Panc1 (cell line): Measurements from ENCODE around the gene SERPINE3. TPM values are rescaled to one million over a fixed set of nuclear protein-coding genes. Genes with fewer than 3 reads are reported as not detected.

Source experiments
- ATAC-seq: fragments of 200-7000 bp; cut with Tn5 transposase; 2 replicates; pipeline ENCODE4 v1.9.1; 2020; ENCODE audit warnings: mild to moderate bottlenecking, moderate library complexity
- BruUV-seq: library from RNA; stranded (reverse); fragments of 400-500 nt; replicated peaks from 2 replicates; lab custom pipeline; 2021; lab: Mats Ljungman, UMichigan
- CTCF ChIA-PET: fragments of 300-600 bp; sonication (Branson Sonifier 250); formaldehyde crosslinking; loops from one replicate; lab custom pipeline; 2022; ENCODE audit warnings: antibody characterized with exemption; lab: Charles Lee
- POLR2A ChIA-PET: fragments of 300-600 bp; sonication (Branson Sonifier 250); formaldehyde crosslinking; loops from one replicate; lab custom pipeline; 2022; ENCODE audit warnings: antibody characterized with exemption; lab: Charles Lee
- DNase-seq: peaks from one replicate; pipeline ENCODE4 v3.0.0-alpha.2; 2010; ENCODE audit warnings: low read depth, low spot score
- H3K27ac ChIP-seq: 2 replicates; pipeline ENCODE4 v1.5.1; 2011; ENCODE audit warnings: mild to moderate bottlenecking, low read length, inconsistent platforms
- H3K27me3 ChIP-seq: fragments of 200-500 bp; sonication (Bioruptor generic); 2 replicates; pipeline ENCODE4 v1.6.0; 2014; ENCODE audit warnings: low read length, inconsistent platforms; ENCODE audit not compliant: control insufficient read depth, insufficient read depth
- H3K36me3 ChIP-seq: fragments of 200-500 bp; sonication (Bioruptor generic); 2 replicates; pipeline ENCODE4 v1.5.1; 2014; ENCODE audit warnings: inconsistent platforms, mild to moderate bottlenecking, low read length, moderate library complexity; ENCODE audit not compliant: control insufficient read depth, insufficient read depth
- H3K4me1 ChIP-seq: 2 replicates; pipeline ENCODE4 v1.5.1; 2011; ENCODE audit warnings: inconsistent platforms, mild to moderate bottlenecking, low read length, moderate library complexity; ENCODE audit not compliant: control insufficient read depth, insufficient read depth
- H3K4me3 ChIP-seq, 2 experiments: 2 replicates each; pipeline ENCODE4 v1.5.1; 2011 to 2012; ENCODE audit warnings: low read depth in 2 of 2, low read length in 2 of 2, mild to moderate bottlenecking in 2 of 2, inconsistent platforms in 1 of 2, moderate library complexity in 1 of 2
- H3K9me3 ChIP-seq: fragments of 200-500 bp; sonication (Bioruptor generic); 2 replicates; pipeline ENCODE4 v1.5.1; 2014; ENCODE audit warnings: low read depth, mild to moderate bottlenecking, inconsistent platforms, low read length, moderate library complexity; ENCODE audit not compliant: control insufficient read depth, insufficient read depth
- POLR2AphosphoS5 ChIP-seq: IDR thresholded peaks from 2 replicates; pipeline ENCODE4 v1.6.1; 2012; ENCODE audit warnings: mild to moderate bottlenecking, low read depth, low read length, moderate library complexity
- SIN3A ChIP-seq: IDR thresholded peaks from 2 replicates; pipeline ENCODE4 v1.6.1; 2012; ENCODE audit warnings: low read depth, mild to moderate bottlenecking, low read length, moderate library complexity, borderline replicate concordance; ENCODE audit not compliant: insufficient read depth
- TCF7L2 ChIP-seq: IDR thresholded peaks from 2 replicates; pipeline ENCODE4 v1.6.1; 2011; ENCODE audit warnings: mild to moderate bottlenecking, low read depth, low read length, inconsistent platforms
- in situ Hi-C: cut with HindIII; loops from 2 replicates; pipeline ENCODE4 v1.10.0; 2016; ENCODE audit warnings: low sequenced_read_pairs, low pct_unique_long_range_greater_than_20kb
- intact Hi-C: fragments of 100-400 bp; cut with micrococcal nuclease; formaldehyde crosslinking; loops from one replicate; pipeline ENCODE4 v1.10.0; 2022; ENCODE audit not compliant: unreplicated experiment
- total RNA-seq: library from RNA; stranded (reverse); gene quantifications from one replicate; pipeline ENCODE4 v1.2.1, GENCODE V29; 2021; ENCODE audit not compliant: unreplicated experiment
- TF ChIP-seq, protein P1 (sequence below): fragments of 450-650 bp; IDR thresholded peaks from 2 replicates; pipeline ENCODE4 v1.5.1; 2017; ENCODE audit warnings: mild to moderate bottlenecking
- TF ChIP-seq, protein P2 (sequence below), 2 experiments: IDR thresholded peaks; 2 replicates each; pipeline ENCODE4 v1.6.1; 2011 to 2012; ENCODE audit warnings: low read depth in 2 of 2, control low read depth in 1 of 2, low read length in 1 of 2, mild to moderate bottlenecking in 1 of 2, moderate library complexity in 1 of 2; ENCODE audit not compliant: insufficient read depth in 1 of 2

SERPINE3 gene
- total RNA-seq, 1 experiment from 2014 or later: not detected

DNA sequence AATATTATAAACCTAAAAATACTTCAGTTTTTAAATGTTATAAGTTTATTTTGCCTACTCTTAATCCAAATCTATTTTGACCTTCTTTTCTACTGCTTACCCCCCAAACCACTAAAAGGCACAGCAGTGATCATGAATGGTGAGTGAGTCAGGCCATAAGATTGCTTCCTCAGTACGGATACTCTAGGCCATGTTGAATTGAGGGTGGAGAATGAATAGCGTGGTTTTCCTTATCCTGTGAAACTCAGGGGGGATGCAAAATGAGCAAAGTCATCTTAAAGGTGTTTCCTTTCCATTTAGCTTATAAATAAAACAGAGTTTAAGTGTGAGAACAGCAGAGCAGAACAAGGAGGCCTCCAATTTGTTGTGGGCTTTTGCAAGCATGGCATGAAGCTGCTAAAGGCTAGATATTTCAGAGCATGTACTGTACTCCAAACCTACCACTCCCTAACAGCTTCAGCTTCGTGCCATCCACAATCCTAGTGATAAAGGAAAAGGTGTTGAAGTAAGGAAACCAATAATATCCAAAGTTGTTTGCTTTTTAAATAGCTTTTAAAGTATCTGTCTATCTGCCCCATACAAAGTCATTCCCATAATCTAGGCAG is 25.0 kb downstream of the SERPINE3 start:
- intact Hi-C loops (no loop called here), in situ Hi-C loops (no loop called here)
- Histone ChIP-seq H3K36me3 (peaks cover 47% of the 10 kb centered on the region), H3K4me3 (no peak overlapping the region), H3K27me3 (no peaks in the 10 kb centered on the region), H3K4me1 (no peaks in the 10 kb centered on the region), H3K27ac (no peak overlapping the region), H3K9me3 (no peaks in the 10 kb centered on the region)
- ChIA-PET POLR2A (no interaction called here), CTCF (no interaction called here)
- DNase-seq: no peak
- no peak for TF ChIP-seq POLR2AphosphoS5
- TF ChIP-seq, protein P1, sequence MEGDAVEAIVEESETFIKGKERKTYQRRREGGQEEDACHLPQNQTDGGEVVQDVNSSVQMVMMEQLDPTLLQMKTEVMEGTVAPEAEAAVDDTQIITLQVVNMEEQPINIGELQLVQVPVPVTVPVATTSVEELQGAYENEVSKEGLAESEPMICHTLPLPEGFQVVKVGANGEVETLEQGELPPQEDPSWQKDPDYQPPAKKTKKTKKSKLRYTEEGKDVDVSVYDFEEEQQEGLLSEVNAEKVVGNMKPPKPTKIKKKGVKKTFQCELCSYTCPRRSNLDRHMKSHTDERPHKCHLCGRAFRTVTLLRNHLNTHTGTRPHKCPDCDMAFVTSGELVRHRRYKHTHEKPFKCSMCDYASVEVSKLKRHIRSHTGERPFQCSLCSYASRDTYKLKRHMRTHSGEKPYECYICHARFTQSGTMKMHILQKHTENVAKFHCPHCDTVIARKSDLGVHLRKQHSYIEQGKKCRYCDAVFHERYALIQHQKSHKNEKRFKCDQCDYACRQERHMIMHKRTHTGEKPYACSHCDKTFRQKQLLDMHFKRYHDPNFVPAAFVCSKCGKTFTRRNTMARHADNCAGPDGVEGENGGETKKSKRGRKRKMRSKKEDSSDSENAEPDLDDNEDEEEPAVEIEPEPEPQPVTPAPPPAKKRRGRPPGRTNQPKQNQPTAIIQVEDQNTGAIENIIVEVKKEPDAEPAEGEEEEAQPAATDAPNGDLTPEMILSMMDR: no peak
- TF ChIP-seq, protein P2, sequence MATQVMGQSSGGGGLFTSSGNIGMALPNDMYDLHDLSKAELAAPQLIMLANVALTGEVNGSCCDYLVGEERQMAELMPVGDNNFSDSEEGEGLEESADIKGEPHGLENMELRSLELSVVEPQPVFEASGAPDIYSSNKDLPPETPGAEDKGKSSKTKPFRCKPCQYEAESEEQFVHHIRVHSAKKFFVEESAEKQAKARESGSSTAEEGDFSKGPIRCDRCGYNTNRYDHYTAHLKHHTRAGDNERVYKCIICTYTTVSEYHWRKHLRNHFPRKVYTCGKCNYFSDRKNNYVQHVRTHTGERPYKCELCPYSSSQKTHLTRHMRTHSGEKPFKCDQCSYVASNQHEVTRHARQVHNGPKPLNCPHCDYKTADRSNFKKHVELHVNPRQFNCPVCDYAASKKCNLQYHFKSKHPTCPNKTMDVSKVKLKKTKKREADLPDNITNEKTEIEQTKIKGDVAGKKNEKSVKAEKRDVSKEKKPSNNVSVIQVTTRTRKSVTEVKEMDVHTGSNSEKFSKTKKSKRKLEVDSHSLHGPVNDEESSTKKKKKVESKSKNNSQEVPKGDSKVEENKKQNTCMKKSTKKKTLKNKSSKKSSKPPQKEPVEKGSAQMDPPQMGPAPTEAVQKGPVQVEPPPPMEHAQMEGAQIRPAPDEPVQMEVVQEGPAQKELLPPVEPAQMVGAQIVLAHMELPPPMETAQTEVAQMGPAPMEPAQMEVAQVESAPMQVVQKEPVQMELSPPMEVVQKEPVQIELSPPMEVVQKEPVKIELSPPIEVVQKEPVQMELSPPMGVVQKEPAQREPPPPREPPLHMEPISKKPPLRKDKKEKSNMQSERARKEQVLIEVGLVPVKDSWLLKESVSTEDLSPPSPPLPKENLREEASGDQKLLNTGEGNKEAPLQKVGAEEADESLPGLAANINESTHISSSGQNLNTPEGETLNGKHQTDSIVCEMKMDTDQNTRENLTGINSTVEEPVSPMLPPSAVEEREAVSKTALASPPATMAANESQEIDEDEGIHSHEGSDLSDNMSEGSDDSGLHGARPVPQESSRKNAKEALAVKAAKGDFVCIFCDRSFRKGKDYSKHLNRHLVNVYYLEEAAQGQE (IDR thresholded peaks at IDR 0.05; ENCODE audit: insufficient read depth in 1 of 2, low read depth in 2 of 2, low read length in 1 of 2): no peak
- TF ChIP-seq TCF7L2: no peak
- TF ChIP-seq SIN3A: no peak
- ATAC-seq: no peak
- BruUV-seq: no TSS peak

DNA sequence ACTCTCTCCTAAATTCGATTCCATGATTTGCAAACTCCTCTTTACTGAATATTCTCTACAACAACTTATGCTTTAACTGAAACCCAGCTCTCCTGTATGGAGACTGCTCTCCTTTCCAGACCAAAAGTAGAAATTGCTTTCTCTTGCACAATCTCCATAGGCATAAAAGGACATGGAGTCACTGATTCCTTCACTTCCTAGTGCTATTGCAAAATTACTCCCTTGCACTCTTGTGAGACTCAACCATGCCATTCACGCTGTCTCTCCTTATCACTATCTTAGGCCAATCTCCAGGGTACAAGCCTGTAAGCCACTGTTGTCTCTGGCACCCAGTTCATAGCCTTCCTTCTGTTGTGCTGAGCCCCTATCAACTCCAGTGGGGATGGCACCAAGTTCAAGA is 30.6 kb downstream of the SERPINE3 start:
- ATAC-seq (no peak), DNase-seq (no peak)
- Histone ChIP-seq H3K27me3 (no peaks in the 10 kb centered on the region), H3K4me3 (no peak overlapping the region), H3K27ac (no peak overlapping the region), H3K36me3 (peaks cover 39% of the 10 kb centered on the region), H3K9me3 (no peaks in the 10 kb centered on the region), H3K4me1 (no peaks in the 10 kb centered on the region)
- no TSS peak for BruUV-seq
- intact Hi-C loops (no loop called here), in situ Hi-C loops (no loop called here)
- CTCF ChIA-PET: no interaction called here
- TF ChIP-seq, protein P1: no peak
- TF ChIP-seq, protein P2 (IDR thresholded peaks at IDR 0.05; ENCODE audit: insufficient read depth in 1 of 2, low read depth in 2 of 2, low read length in 1 of 2): no peak
- TF ChIP-seq POLR2AphosphoS5 (no peak), SIN3A (no peak), TCF7L2 (no peak)
- POLR2A ChIA-PET: no interaction called here
